NT2/D1 (cell line): ENCODE results near the gene DRICH1.
"Not testable (repeated sequence)": the region's sequence is repeated elsewhere in the genome, so short reads cannot be mapped to it uniquely, and the experiment has no call there.

Source experiments
- YY1 ChIP-seq: IDR thresholded peaks from 2 replicates; pipeline ENCODE4 v1.6.1; 2011; ENCODE audit not compliant: insufficient read length, insufficient read depth
- ZNF274 ChIP-seq: IDR thresholded peaks from 2 replicates; pipeline ENCODE4 v1.6.1; 2011; ENCODE audit warnings: mild to moderate bottlenecking, low read depth, low read length

DNA sequence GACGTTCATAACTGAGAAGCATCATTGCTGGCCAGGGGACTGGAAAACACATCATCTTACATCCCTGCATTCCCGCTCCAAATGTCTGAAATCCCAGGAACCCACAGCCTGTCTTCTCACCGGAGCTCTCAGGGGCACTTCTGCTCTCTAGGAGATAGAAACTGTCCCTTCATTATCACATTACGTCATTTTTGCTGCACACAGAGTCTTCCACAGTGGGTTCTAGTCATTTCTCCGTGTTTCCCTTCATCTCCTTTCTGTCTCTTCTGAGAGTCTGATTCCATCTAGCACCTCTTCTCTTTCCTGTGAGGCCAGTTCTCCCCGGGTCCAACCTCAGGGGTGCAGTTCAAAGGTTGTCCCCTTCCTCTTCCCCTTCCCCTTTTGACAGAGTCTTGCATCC lies 36.2 kb downstream of the DRICH1 start:
- TF ChIP-seq ZNF274, YY1: not testable (repeated sequence)
